ENCODE results near the gene CD5L. TPM values are rescaled to one million over a fixed set of nuclear protein-coding genes. Genes with fewer than 3 reads are reported as not detected.

The CD5L gene
- total and polyA plus RNA-seq, 2 of the 8 experiments (the other 6 are each of a cell fraction or from before 2014, with no cell fraction given) = not detected

DNA sequence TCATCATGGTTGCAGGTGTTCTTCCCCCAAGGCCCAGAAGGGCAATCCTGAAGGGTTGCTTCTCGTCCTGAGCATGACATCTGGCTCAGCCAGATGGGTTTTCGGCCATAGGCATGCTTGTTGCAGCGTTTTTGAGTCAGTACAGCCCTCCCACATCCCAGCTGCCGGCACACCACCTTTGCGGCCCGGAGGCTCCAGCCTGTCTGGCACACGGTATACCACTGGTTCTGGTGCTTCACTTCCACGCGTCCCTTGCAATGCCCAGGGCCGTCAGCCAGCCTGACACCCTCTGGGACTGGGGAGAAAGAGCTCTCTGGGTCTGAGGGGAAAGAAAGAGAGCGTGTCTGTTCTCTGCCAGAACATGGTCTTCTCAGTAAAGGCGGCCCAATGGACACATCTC, 7.2 kb downstream of the CD5L start:
- Histone ChIP-seq H3K4ac (replicated peaks; ENCODE audit: insufficient read length, low read depth, low read length) (no peak overlapping the region), H3K27me3 (replicated peaks in 1 of 4; ENCODE audit: control insufficient read depth in 3 of 4, extremely low read depth in 1 of 4, insufficient read depth in 3 of 4, low read length in 3 of 4) (no peaks in the 10 kb centered on the region), H3K4me1 (replicated peaks in 1 of 4; ENCODE audit: control insufficient read depth in 3 of 4, insufficient read depth in 4 of 4, low read length in 3 of 4) (no peaks in the 10 kb centered on the region), H4K5ac (ENCODE audit: insufficient read length, low read depth, low read length) (no peak overlapping the region), H2AFZ (ENCODE audit: low read length) (no peak overlapping the region), H3K36me3 (ENCODE audit: control insufficient read depth in 2 of 4, insufficient read depth in 4 of 4, low read length in 3 of 4) (no peaks in the 10 kb centered on the region), H3K14ac (ENCODE audit: insufficient read length) (no peak overlapping the region), H3K4me2 (ENCODE audit: insufficient read depth in 1 of 2, low read depth in 2 of 2, low read length in 2 of 2) (no peak overlapping the region), H2AK5ac (ENCODE audit: low read depth, low read length) (no peak overlapping the region), H3K56ac (replicated peaks; ENCODE audit: insufficient read length, low read depth, low read length) (no peak overlapping the region), H2BK120ac (replicated peaks; ENCODE audit: low read depth, low read length) (no peak overlapping the region), H4K91ac (replicated peaks; ENCODE audit: insufficient read length, low read length) (no peak overlapping the region), H3K9me3 (ENCODE audit: insufficient read depth in 2 of 2, low read depth in 1 of 2, low read length in 1 of 2) (no peaks in the 10 kb centered on the region), H2BK15ac (ENCODE audit: low read length) (no peak overlapping the region), H3K79me1 (ENCODE audit: low read depth, low read length) (no peaks in the 10 kb centered on the region), H3K79me2 (ENCODE audit: control insufficient read depth in 1 of 2, insufficient read depth in 2 of 2, low read length in 2 of 2) (no peaks in the 10 kb centered on the region), H2BK12ac (ENCODE audit: low read depth, low read length) (no peak overlapping the region), H3K9ac (replicated peaks in 1 of 4; ENCODE audit: extremely low read depth in 1 of 4, low read depth in 3 of 4, low read length in 3 of 4) (no peak overlapping the region), H3K23me2 (ENCODE audit: low read depth, low read length) (no peaks in the 10 kb centered on the region), H3K18ac (ENCODE audit: extremely low read depth, low read length) (no peak overlapping the region), H2BK5ac (ENCODE audit: low read depth, low read length) (no peak overlapping the region), H4K20me1 (replicated peaks in 1 of 2; ENCODE audit: control insufficient read depth in 1 of 2, insufficient read depth in 2 of 2, low read length in 2 of 2) (no peaks in the 10 kb centered on the region), H2BK20ac (ENCODE audit: low read length) (no peak overlapping the region), H4K8ac (ENCODE audit: extremely low read depth, insufficient read depth, low read length) (no peak overlapping the region), H3K23ac (ENCODE audit: insufficient read length) (no peak overlapping the region), H3K4me3 (ENCODE audit: extremely low read depth in 1 of 4, insufficient read depth in 2 of 4, low read depth in 3 of 4, low read length in 4 of 4) (no peak overlapping the region), H3K27ac (ENCODE audit: low read depth, low read length) (no peak overlapping the region)
- POLR2A ChIA-PET (ENCODE audit: partially characterized antibody) = no interaction called here
- TF ChIP-seq ASH2L (IDR thresholded peaks at IDR 0.05; ENCODE audit: low read length) (no peak), CBX8 (IDR thresholded peaks at IDR 0.05; ENCODE audit: borderline replicate concordance, low read depth, low read length) (no peak), EP300 (IDR thresholded peaks at IDR 0.05; ENCODE audit: borderline replicate concordance in 1 of 2, low read depth in 2 of 2, low read length in 2 of 2) (no peak), BRCA1 (IDR thresholded peaks at IDR 0.05; ENCODE audit: low read depth, low read length) (no peak)
- TF ChIP-seq, protein P1, sequence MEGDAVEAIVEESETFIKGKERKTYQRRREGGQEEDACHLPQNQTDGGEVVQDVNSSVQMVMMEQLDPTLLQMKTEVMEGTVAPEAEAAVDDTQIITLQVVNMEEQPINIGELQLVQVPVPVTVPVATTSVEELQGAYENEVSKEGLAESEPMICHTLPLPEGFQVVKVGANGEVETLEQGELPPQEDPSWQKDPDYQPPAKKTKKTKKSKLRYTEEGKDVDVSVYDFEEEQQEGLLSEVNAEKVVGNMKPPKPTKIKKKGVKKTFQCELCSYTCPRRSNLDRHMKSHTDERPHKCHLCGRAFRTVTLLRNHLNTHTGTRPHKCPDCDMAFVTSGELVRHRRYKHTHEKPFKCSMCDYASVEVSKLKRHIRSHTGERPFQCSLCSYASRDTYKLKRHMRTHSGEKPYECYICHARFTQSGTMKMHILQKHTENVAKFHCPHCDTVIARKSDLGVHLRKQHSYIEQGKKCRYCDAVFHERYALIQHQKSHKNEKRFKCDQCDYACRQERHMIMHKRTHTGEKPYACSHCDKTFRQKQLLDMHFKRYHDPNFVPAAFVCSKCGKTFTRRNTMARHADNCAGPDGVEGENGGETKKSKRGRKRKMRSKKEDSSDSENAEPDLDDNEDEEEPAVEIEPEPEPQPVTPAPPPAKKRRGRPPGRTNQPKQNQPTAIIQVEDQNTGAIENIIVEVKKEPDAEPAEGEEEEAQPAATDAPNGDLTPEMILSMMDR (IDR thresholded peaks at IDR 0.05; ENCODE audit: control extremely low read depth in 1 of 3, insufficient read depth in 1 of 3, low read depth in 1 of 3, low read length in 3 of 3) = no peak
- no peak for FAIRE-seq
- DNase-seq (ENCODE audit: low read depth in 1 of 2, low spot score in 2 of 2) = no peak
- CTCF ChIA-PET (ENCODE audit: partially characterized antibody) = interaction anchor here (0.6 to 1.1 kb wide), 3 partner anchors 76 to 116 kb away, joined by 3 read pairs; no protein-coding TSS in a partner anchor
- 84% methylated on average over 12 of the region's 12 CpGs; no CpG with 5 or more reads in 1 of the 2 experiments for WGBS, 2 experiments (ENCODE audit: extremely low coverage in 1 of 2, insufficient coverage in 1 of 2, insufficient read length in 1 of 2, insufficient replicate concordance in 2 of 2, low coverage in 1 of 2, low lambda C conversion rate in 2 of 2, missing lambda C conversion rate in 1 of 2)
